IPS-18a (cell line): ENCODE results near the gene PCCA.

Experiments
- H3K27ac ChIP-seq: one replicate; pipeline ENCODE4 v1.5.1; 2013; ENCODE audit warnings: low read length
- H3K27me3 ChIP-seq: one replicate; pipeline ENCODE4 v1.6.1; 2013; ENCODE audit warnings: mild to moderate bottlenecking, low read length; ENCODE audit not compliant: control insufficient read depth, insufficient read depth
- H3K36me3 ChIP-seq: one replicate; pipeline ENCODE4 v1.6.1; 2013; ENCODE audit warnings: low read depth, low read length; ENCODE audit not compliant: control insufficient read depth
- H3K4me1 ChIP-seq: one replicate; pipeline ENCODE4 v1.6.1; 2013; ENCODE audit warnings: low read depth, low read length; ENCODE audit not compliant: control insufficient read depth
- H3K4me3 ChIP-seq: one replicate; pipeline ENCODE4 v1.5.1; 2013; ENCODE audit warnings: low read length
- H3K9ac ChIP-seq: one replicate; pipeline ENCODE4 v1.6.1; 2013; ENCODE audit warnings: mild to moderate bottlenecking, low read length, moderate library complexity
- H3K9me3 ChIP-seq: one replicate; pipeline ENCODE4 v1.6.1; 2013; ENCODE audit warnings: low read depth, low read length; ENCODE audit not compliant: control insufficient read depth

The PCCA gene

GRCh38 chr13:100175078-100175802, 86.3 kb downstream of the PCCA start:
- H3K9ac ChIP-seq, result peak overlapping the region; percentile 1
- H3K27me3 ChIP-seq, result no peaks in the 10 kb centered on the region
- peak overlapping the region; percentile 18 for H3K4me3 ChIP-seq
- peak overlapping the region; percentile 63 for H3K27ac ChIP-seq
- H3K9me3 ChIP-seq, result no peaks in the 10 kb centered on the region
- peaks cover 44% of the 10 kb centered on the region for H3K4me1 ChIP-seq
- no peaks in the 10 kb centered on the region for H3K36me3 ChIP-seq

GRCh38 chr13:100175803-100176182, 86.9 kb downstream of the PCCA start:
- Histone ChIP-seq H3K4me3 (peak overlapping the region; percentile 18), H3K27me3 (no peaks in the 10 kb centered on the region), H3K9ac (peak overlapping the region; percentile 1), H3K4me1 (peaks cover 44% of the 10 kb centered on the region), H3K9me3 (no peaks in the 10 kb centered on the region), H3K27ac (no peak overlapping the region), H3K36me3 (no peaks in the 10 kb centered on the region)

- peak overlapping the region; percentile 21 for H3K27ac ChIP-seq
Observed at GRCh38 chr13:100176801-100177400, 88.0 kb downstream of the PCCA start.

DNA sequence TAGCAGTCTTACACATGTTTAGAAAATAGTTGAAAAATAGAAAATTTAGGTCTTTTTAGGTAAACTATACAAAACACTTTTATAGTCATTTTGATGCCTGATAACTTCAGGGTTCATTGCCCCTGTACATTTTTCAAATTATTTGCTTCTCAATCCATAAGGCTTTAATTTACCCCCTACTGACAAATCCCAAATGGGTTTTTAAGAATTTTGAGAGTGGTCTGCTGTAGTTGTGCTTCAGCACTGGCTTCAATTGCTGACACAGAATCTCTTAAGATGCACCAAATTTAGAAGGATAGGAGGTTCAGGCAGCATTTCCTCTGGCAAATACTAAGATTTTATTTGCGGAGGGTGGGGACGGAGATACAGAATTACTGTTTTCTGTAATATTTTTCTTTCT, 89.4 kb downstream of the PCCA start:
- no peaks in the 10 kb centered on the region for H3K9me3 ChIP-seq
- peak overlapping the region; percentile 14 for H3K4me3 ChIP-seq
- no peaks in the 10 kb centered on the region for H3K27me3 ChIP-seq
- H3K9ac ChIP-seq, result no peak overlapping the region
- peaks cover 51% of the 10 kb centered on the region for H3K4me1 ChIP-seq
- H3K36me3 ChIP-seq, result no peaks in the 10 kb centered on the region
- H3K27ac ChIP-seq, result no peak overlapping the region

More at GRCh38 chr13:100176801-100177400, 88.0 kb downstream of the PCCA start:
- Histone ChIP-seq H3K9me3 (no peaks in the 10 kb centered on the region), H3K4me3 (peak overlapping the region; percentile 41), H3K9ac (peak overlapping the region; percentile 6), H3K27me3 (no peaks in the 10 kb centered on the region), H3K36me3 (no peaks in the 10 kb centered on the region), H3K4me1 (peaks cover 44% of the 10 kb centered on the region)

DNA sequence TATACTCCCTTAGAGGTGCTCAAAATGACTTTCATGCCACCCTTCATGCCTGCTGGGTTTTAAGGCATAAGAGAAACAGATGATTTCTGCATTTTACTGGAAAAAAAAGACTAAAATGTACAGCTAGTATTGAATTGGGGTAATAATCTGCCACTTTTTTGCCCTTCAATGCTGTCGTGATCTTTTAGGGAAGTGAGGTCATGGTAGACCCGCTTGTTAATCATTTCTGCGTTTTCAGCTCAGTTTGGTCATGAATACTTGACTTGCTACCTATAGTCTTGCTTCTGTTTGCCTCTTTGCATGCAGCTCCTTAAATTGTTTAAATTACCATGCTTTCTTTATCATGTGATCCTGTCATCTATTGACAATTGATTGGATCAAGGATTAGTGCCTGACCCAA, 90.4 kb downstream of the PCCA start:
- Histone ChIP-seq H3K4me3 (no peak overlapping the region), H3K4me1 (peaks cover 53% of the 10 kb centered on the region), H3K9me3 (no peaks in the 10 kb centered on the region), H3K9ac (no peak overlapping the region), H3K27ac (peak overlapping the region; percentile 28), H3K27me3 (no peaks in the 10 kb centered on the region), H3K36me3 (no peaks in the 10 kb centered on the region)

DNA sequence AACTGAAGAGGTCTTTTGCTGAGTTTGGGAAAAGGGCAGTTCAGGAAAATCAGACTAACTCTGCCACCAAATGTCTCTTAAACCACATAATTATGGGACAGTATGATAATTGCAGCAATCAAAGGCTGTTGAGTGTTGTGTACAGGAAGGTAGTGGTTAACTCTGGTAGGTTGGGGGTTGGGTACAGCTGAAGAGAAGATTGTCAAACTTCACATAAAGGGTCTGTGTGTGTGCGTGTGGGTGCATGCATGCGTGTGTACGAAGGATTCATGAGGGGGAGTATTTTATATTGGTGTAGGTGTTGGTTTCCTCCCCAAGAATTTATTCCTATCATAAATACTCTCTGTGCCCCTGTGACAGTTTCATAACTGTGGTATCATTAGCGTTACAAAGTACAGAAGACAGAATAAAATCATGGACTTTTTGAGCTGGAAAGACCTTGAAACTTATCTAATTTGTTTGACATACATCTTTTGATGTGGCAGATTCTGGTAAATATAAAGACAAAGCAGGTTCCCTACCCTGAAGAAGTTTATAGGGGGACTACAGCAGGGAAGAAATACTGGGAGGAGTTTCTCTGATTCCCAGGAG, 94.1 kb downstream of the PCCA start:
- no peaks in the 10 kb centered on the region for H3K27me3 ChIP-seq
- H3K4me3 ChIP-seq, result no peak overlapping the region
- H3K36me3 ChIP-seq, result no peaks in the 10 kb centered on the region
- H3K9me3 ChIP-seq, result no peaks in the 10 kb centered on the region
- H3K27ac ChIP-seq, result no peak overlapping the region
- H3K9ac ChIP-seq, result no peak overlapping the region
- H3K4me1 ChIP-seq, result peaks cover 23% of the 10 kb centered on the region

DNA sequence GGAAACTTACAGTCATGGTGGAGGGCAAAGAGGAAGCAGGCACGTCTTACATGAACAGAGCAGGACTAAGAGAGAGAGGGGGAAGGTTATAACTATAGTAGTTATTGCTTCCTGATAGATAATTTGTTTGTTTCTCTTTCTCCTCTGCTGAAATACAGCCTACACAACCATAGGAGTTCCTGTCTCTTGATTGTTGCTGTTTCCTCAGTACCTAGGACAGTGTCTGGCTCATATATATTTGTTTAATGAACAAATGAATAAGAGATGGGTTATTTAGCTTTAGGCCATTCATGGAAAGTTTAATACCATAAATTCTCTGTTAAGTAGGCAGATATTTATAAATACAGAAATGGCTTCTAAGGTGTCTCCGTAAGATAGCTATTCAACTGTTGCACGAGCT, 95.2 kb downstream of the PCCA start:
- no peaks in the 10 kb centered on the region for H3K27me3 ChIP-seq
- no peak overlapping the region for H3K4me3 ChIP-seq
- peaks cover 17% of the 10 kb centered on the region for H3K4me1 ChIP-seq
- H3K9me3 ChIP-seq, result no peaks in the 10 kb centered on the region
- no peak overlapping the region for H3K9ac ChIP-seq
- no peaks in the 10 kb centered on the region for H3K36me3 ChIP-seq
- no peak overlapping the region for H3K27ac ChIP-seq

DNA sequence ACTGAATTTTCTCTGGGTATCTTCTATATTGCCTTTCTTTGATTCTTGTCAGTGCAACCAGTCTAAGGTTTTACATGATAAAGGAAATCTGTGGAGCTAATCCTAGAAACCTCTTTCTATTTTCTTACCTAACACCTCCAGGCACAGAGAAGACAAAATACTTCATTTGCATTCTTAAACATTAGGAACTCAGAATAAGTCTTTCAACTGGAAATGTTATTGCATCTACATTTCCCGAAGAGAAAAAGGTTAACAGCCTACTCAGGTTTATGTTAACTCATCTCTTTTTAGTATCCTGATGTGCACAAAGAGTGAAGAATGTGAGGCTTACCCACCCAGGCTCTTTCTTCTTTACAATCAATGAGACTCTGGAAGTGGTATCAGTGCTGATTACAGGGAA, 106.7 kb downstream of the PCCA start:
- H3K27me3 ChIP-seq, result no peaks in the 10 kb centered on the region

GRCh38 chr13:100196375-100196774, 107.5 kb downstream of the PCCA start:
- H3K9me3 ChIP-seq, result no peaks in the 10 kb centered on the region
- peaks cover 46% of the 10 kb centered on the region for H3K4me1 ChIP-seq
- H3K36me3 ChIP-seq, result no peaks in the 10 kb centered on the region
- H3K4me3 ChIP-seq, result no peak overlapping the region
- H3K27ac ChIP-seq, result peak overlapping the region; percentile 75
- H3K27me3 ChIP-seq, result no peaks in the 10 kb centered on the region
- no peak overlapping the region for H3K9ac ChIP-seq

More for the DNA sequence above, 106.7 kb downstream of the PCCA start:
- Histone ChIP-seq H3K4me1 (peaks cover 51% of the 10 kb centered on the region), H3K4me3 (peak overlapping the region; percentile 50), H3K36me3 (no peaks in the 10 kb centered on the region), H3K9me3 (no peaks in the 10 kb centered on the region), H3K27ac (peak overlapping the region; percentile 55), H3K9ac (peak overlapping the region; percentile 45)

DNA sequence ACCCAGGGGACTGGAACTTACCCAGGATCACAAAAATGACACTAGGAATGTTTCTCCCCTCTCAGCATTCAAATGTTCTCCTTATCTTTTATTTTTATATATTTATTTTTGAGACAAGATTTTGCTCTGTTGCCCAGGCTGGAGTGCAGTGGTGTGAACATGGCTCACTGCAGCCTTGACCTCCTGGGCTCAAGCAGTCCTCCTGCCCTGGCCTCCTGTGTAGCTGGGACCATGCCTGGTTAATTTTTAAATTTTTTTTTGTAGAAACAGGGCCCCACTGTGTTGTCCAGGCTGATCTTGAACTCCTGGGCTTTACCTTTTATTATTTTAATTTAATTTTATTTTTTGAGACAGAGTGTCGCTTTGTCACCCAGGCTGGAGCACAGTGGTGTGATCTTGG, 108.2 kb downstream of the PCCA start:
- Histone ChIP-seq H3K9me3 (no peaks in the 10 kb centered on the region), H3K27me3 (no peaks in the 10 kb centered on the region), H3K4me3 (no peak overlapping the region), H3K9ac (no peak overlapping the region), H3K27ac (no peak overlapping the region), H3K36me3 (no peaks in the 10 kb centered on the region), H3K4me1 (peaks cover 46% of the 10 kb centered on the region)

GRCh38 chr13:100197591-100198365, 108.9 kb downstream of the PCCA start:
- Histone ChIP-seq H3K9me3 (no peaks in the 10 kb centered on the region), H3K4me3 (no peak overlapping the region), H3K4me1 (peaks cover 40% of the 10 kb centered on the region), H3K27ac (no peak overlapping the region), H3K36me3 (no peaks in the 10 kb centered on the region), H3K27me3 (no peaks in the 10 kb centered on the region), H3K9ac (no peak overlapping the region)
